ENCODE data around the gene POP4. TPM values are rescaled to one million over a fixed set of nuclear protein-coding genes. Genes with fewer than 3 reads are reported as not detected.
A peak's percentile ranks its signal among the peaks of the same experiment; 100 is the strongest.

The POP4 gene
- total and polyA plus RNA-seq, 9 of the 15 experiments (the other 6 are each of a cell fraction or from before 2014, with no cell fraction given) = 42.1 to 128 (median 99.0) TPM

DNA sequence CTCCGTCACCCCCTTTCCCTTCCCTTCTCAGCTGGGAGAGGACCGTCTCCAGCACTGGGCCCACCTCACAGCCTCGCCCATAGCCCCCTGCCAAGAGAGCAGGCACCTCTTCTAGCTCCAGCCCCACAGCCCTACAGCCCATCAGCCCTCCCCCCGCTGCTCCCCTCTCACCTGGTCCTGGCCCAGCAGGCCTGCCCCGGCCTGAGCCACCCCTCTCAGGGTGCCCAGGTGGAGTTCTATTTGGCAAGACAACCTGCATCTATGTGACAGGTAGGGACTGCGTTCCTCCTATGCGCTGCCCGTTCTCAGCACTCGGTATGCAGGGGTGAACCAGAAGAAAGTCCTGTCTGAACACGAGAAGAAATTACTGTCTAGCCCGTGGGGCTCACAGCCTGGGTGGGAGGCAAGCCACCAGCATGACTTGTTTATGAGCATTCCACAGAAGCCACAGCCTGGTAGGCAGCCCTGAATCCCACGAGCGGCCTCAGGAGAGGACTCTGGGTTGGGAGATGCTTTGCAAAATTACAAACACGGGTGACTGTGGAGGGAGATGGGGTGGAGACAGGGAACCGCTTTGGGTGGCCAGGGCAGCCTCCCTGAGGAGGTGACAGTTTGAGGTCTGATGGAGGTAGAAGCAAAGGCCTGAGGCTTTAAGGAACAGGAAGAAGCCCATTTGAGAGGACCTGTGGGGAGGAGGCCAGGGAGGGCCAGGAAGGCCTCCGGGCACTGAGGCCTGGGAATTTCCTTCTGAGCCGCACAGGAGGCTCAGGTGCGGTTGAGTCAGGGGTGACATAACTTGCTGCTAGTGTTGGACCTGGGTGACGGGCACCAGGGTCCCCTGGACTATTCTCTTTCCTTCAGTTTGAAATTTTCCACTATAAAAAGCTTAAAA lies 58.0 kb downstream of the POP4 start (continued):
- no peak for TF ChIP-seq XRCC4 (IDR thresholded peaks at IDR 0.05; ENCODE audit: extremely low read depth, insufficient read depth, insufficient read length)
- no peak for TF ChIP-seq ZNF274 (IDR thresholded peaks at IDR 0.05; ENCODE audit: borderline replicate concordance, low read depth, low read length)
- no peak for TF ChIP-seq IFI16 (CRISPR knock-in tag; IDR thresholded peaks at IDR 0.05)
- no peak; the same call in 1 of the 2 replicates for TF ChIP-seq GTF2A2 (tag; IDR thresholded peaks at IDR 0.05)
- TF ChIP-seq NONO (IDR thresholded peaks at IDR 0.05; ENCODE audit: low read depth in 2 of 2, low read length in 1 of 2) = no peak
- TF ChIP-seq, protein P1, sequence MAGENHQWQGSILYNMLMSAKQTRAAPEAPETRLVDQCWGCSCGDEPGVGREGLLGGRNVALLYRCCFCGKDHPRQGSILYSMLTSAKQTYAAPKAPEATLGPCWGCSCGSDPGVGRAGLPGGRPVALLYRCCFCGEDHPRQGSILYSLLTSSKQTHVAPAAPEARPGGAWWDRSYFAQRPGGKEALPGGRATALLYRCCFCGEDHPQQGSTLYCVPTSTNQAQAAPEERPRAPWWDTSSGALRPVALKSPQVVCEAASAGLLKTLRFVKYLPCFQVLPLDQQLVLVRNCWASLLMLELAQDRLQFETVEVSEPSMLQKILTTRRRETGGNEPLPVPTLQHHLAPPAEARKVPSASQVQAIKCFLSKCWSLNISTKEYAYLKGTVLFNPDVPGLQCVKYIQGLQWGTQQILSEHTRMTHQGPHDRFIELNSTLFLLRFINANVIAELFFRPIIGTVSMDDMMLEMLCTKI (IDR thresholded peaks at IDR 0.05; ENCODE audit: partially characterized antibody) = no peak
- no peak for TF ChIP-seq MEF2D (tag; conservative IDR thresholded peaks at IDR 0.05; ENCODE audit: low read depth)
- no peak for TF ChIP-seq ZNF586 (CRISPR knock-in tag; conservative IDR thresholded peaks at IDR 0.05)
- no peak for TF ChIP-seq TGIF2 (CRISPR knock-in tag; IDR thresholded peaks at IDR 0.05)
- no peak for TF ChIP-seq NCOA4 (IDR thresholded peaks at IDR 0.05; ENCODE audit: partially characterized antibody)
- TF ChIP-seq FOSL1 (tag; conservative IDR thresholded peaks at IDR 0.05) = no peak
- TF ChIP-seq, protein P2, sequence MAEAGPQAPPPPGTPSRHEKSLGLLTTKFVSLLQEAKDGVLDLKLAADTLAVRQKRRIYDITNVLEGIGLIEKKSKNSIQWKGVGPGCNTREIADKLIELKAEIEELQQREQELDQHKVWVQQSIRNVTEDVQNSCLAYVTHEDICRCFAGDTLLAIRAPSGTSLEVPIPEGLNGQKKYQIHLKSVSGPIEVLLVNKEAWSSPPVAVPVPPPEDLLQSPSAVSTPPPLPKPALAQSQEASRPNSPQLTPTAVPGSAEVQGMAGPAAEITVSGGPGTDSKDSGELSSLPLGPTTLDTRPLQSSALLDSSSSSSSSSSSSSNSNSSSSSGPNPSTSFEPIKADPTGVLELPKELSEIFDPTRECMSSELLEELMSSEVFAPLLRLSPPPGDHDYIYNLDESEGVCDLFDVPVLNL (CRISPR knock-in tag; IDR thresholded peaks at IDR 0.05; ENCODE audit: low read depth) = no peak
- no peak for TF ChIP-seq ZC3H11A (IDR thresholded peaks at IDR 0.05; ENCODE audit: low read depth, low read length)
- TF ChIP-seq ZFP36 (IDR thresholded peaks at IDR 0.05; ENCODE audit: low read depth, low read length, partially characterized antibody) = peak; percentile 21
- TF ChIP-seq, protein P3, sequence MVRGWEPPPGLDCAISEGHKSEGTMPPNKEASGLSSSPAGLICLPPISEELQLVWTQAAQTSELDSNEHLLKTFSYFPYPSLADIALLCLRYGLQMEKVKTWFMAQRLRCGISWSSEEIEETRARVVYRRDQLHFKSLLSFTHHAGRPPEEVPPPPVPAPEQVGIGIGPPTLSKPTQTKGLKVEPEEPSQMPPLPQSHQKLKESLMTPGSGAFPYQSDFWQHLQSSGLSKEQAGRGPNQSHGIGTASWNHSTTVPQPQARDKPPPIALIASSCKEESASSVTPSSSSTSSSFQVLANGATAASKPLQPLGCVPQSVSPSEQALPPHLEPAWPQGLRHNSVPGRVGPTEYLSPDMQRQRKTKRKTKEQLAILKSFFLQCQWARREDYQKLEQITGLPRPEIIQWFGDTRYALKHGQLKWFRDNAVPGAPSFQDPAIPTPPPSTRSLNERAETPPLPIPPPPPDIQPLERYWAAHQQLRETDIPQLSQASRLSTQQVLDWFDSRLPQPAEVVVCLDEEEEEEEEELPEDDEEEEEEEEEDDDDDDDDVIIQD (CRISPR knock-in tag; IDR thresholded peaks at IDR 0.05) = no peak
- no peak for TF ChIP-seq RHOXF2B (CRISPR knock-in tag; conservative IDR thresholded peaks at IDR 0.05)
- 0 out of 2 replicates have a peak, but pooled peaks have one; percentile 25 for TF ChIP-seq ZNF644 (tag; IDR thresholded peaks at IDR 0.05; ENCODE audit: low read depth)
- no peak for TF ChIP-seq NRF1 (conservative IDR thresholded peaks at IDR 0.05 in 1 of 2, IDR thresholded peaks at IDR 0.05 in 1 of 2)

All from K562 (cell line).